ENCODE data around the gene RAD51D. TPM values are rescaled to one million over a fixed set of nuclear protein-coding genes. Genes with fewer than 3 reads are reported as not detected.
A peak's percentile ranks its signal among the peaks of the same experiment; 100 is the strongest.

The RAD51D gene
- total and polyA plus RNA-seq, 8 donors = 4.3 to 9.4 (median 5.3) TPM

DNA sequence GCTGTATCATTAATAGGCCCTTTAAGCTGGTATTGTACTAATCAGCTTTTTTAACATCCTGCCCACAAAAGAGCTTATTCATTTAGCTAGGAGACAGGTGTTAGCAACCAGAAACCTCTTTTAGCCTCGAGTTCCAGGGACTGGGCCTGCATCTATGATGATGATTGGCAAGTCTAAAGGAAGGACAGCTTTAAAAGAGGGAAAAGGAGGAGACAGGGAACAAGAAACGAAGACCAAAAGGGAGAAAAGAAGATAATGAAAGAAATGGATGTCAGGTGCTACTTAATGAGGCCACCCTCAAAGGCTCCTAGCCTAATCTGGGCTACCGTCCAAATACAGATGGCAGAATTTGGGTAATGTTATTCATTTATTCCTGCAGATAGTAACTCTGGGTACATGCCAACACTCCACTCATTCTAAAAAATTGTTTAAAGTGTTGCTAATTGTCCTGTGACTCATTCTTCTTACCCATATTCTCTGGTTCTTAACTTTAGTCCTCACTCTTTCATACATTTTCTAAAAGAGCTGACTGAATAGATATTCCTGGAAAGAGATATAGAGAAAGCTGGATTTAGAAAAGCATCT is 37.5 kb downstream of the RAD51D start:
- H3K9me3 ChIP-seq = no peaks in the 10 kb centered on the region
- TF ChIP-seq, protein P1, sequence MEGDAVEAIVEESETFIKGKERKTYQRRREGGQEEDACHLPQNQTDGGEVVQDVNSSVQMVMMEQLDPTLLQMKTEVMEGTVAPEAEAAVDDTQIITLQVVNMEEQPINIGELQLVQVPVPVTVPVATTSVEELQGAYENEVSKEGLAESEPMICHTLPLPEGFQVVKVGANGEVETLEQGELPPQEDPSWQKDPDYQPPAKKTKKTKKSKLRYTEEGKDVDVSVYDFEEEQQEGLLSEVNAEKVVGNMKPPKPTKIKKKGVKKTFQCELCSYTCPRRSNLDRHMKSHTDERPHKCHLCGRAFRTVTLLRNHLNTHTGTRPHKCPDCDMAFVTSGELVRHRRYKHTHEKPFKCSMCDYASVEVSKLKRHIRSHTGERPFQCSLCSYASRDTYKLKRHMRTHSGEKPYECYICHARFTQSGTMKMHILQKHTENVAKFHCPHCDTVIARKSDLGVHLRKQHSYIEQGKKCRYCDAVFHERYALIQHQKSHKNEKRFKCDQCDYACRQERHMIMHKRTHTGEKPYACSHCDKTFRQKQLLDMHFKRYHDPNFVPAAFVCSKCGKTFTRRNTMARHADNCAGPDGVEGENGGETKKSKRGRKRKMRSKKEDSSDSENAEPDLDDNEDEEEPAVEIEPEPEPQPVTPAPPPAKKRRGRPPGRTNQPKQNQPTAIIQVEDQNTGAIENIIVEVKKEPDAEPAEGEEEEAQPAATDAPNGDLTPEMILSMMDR (IDR thresholded peaks at IDR 0.05) = no peak
- no peaks in the 10 kb centered on the region for H3K27me3 ChIP-seq
- no peaks in the 10 kb centered on the region for H3K36me3 ChIP-seq
- intact Hi-C loops (cut with DNase I) = no loop called here
- no peak for DNase-seq
- no peak overlapping the region for H3K4me3 ChIP-seq
- no peak for FAIRE-seq
- WGBS, 2 donors = 23 to 24% methylated on average over 3 of the region's 3 CpGs
- peaks cover 12 to 23% (median 19%) of the 10 kb centered on the region in 3 donors for H3K4me1 ChIP-seq
- peak in 3 of 4 donors; percentile 38 to 55 (median 39) for ATAC-seq
- H3K27ac ChIP-seq = peak overlapping the region in 2 of 4 donors; percentile 19 to 29

GRCh38 chr17:35081638-35082037 is 38.0 kb downstream of the RAD51D start:
- Histone ChIP-seq H3K36me3 (no peaks in the 10 kb centered on the region), H3K27me3 (no peaks in the 10 kb centered on the region), H3K4me1 (peaks cover 8 to 18% (median 14%) of the 10 kb centered on the region in 3 donors), H3K27ac (peak overlapping the region in 1 of 4 donors; percentile 19), H3K9me3 (no peaks in the 10 kb centered on the region), H3K4me3 (no peak overlapping the region)
- no peak for ATAC-seq
- TF ChIP-seq, protein P1 (IDR thresholded peaks at IDR 0.05) = no peak
- no peak for DNase-seq
- FAIRE-seq = no peak
- 91 to 94% methylated on average over 1 of the region's 1 CpG for whole genome bisulfite sequencing, 2 donors
- intact Hi-C loops (cut with DNase I) = no loop called here

GRCh38 chr17:35080536-35080935 is 39.1 kb downstream of the RAD51D start:
- H3K9me3 ChIP-seq = no peaks in the 10 kb centered on the region
- no peak for DNase-seq
- no peaks in the 10 kb centered on the region for H3K36me3 ChIP-seq
- no peak for FAIRE-seq
- peaks cover 8 to 20% (median 20%) of the 10 kb centered on the region in 3 donors for H3K4me1 ChIP-seq
- ATAC-seq = no peak
- no peak overlapping the region for H3K27ac ChIP-seq
- 67 to 88% methylated on average over 1 of the region's 1 CpG for WGBS, 2 donors
- intact Hi-C loops (cut with DNase I) = no loop called here
- no peaks in the 10 kb centered on the region for H3K27me3 ChIP-seq
- H3K4me3 ChIP-seq = no peak overlapping the region
- TF ChIP-seq, protein P1 (IDR thresholded peaks at IDR 0.05) = no peak

GRCh38 chr17:35079547-35080423 is 39.9 kb downstream of the RAD51D start:
- H3K4me1 ChIP-seq = peaks cover 8 to 24% (median 24%) of the 10 kb centered on the region in 3 donors
- TF ChIP-seq, protein P1 (IDR thresholded peaks at IDR 0.05) = no peak
- H3K27me3 ChIP-seq = no peaks in the 10 kb centered on the region
- intact Hi-C loops (cut with DNase I) = loop anchor here in 1 of 3 donors (5.0 kb wide), 1 partner anchor 77 kb away; no protein-coding TSS in a partner anchor
- H3K4me3 ChIP-seq = no peak overlapping the region
- ATAC-seq = no peak
- no peak for FAIRE-seq
- H3K9me3 ChIP-seq = no peaks in the 10 kb centered on the region
- WGBS, 2 donors = 97 to 100% methylated on average over 1 of the region's 1 CpG
- DNase-seq = no peak
- no peaks in the 10 kb centered on the region for H3K36me3 ChIP-seq
- no peak overlapping the region for H3K27ac ChIP-seq

Data from pancreas (tissue), 10 donors.